ENCODE measurements around the gene XIAP.
"Not testable (repeated sequence)": the region's sequence is repeated elsewhere in the genome, so short reads cannot be mapped to it uniquely, and the experiment has no call there.

XIAP gene

GRCh38 chrX:123876177-123876576 lies 16.3 kb downstream of the XIAP start:
- DNase-seq (ENCODE audit: low read depth) = no peak

GRCh38 chrX:123876844-123877243 lies 17.0 kb downstream of the XIAP start:
- no peak for DNase-seq (ENCODE audit: low read depth)

GRCh38 chrX:123878252-123878721 lies 18.4 kb downstream of the XIAP start:
- DNase-seq (ENCODE audit: low read depth) = no peak

GRCh38 chrX:123881330-123881729 lies 21.5 kb downstream of the XIAP start:
- DNase-seq (ENCODE audit: low read depth) = no peak

- no peak for DNase-seq (ENCODE audit: low read depth)
Observed at GRCh38 chrX:123882391-123882790, 22.5 kb downstream of the XIAP start.

GRCh38 chrX:123884809-123885408 lies 25.1 kb downstream of the XIAP start:
- DNase-seq (ENCODE audit: low read depth) = no peak

- DNase-seq (ENCODE audit: low read depth) = no peak
Observed at GRCh38 chrX:123899701-123900100, 39.8 kb downstream of the XIAP start.

- not testable (repeated sequence) for DNase-seq (ENCODE audit: low read depth)
Observed at GRCh38 chrX:123903261-123903660, 43.4 kb downstream of the XIAP start.

- no peak for DNase-seq (ENCODE audit: low read depth)
Observed at GRCh38 chrX:123905332-123905731, 45.5 kb downstream of the XIAP start.

- no peak for DNase-seq (ENCODE audit: low read depth)
Observed at GRCh38 chrX:123906557-123907316, 46.9 kb downstream of the XIAP start.

GRCh38 chrX:123909523-123909922 lies 49.7 kb downstream of the XIAP start:
- no peak for DNase-seq (ENCODE audit: low read depth)

GRCh38 chrX:123917069-123917468 lies 57.2 kb downstream of the XIAP start:
- DNase-seq (ENCODE audit: low read depth) = no peak

GRCh38 chrX:123918106-123918721 lies 58.4 kb downstream of the XIAP start:
- DNase-seq (ENCODE audit: low read depth) = no peak

GRCh38 chrX:123920105-123920785 lies 60.4 kb downstream of the XIAP start:
- DNase-seq (ENCODE audit: low read depth) = no peak

- DNase-seq (ENCODE audit: low read depth) = no peak
Observed at GRCh38 chrX:123923211-123923610, 63.4 kb downstream of the XIAP start.

- no peak for DNase-seq (ENCODE audit: low read depth)
Observed at GRCh38 chrX:123924186-123924585, 64.3 kb downstream of the XIAP start.

GRCh38 chrX:123927845-123928244 lies 68.0 kb downstream of the XIAP start:
- no peak for DNase-seq (ENCODE audit: low read depth)

GRCh38 chrX:123932055-123932454 lies 72.2 kb downstream of the XIAP start:
- DNase-seq (ENCODE audit: low read depth) = not testable (repeated sequence)

- DNase-seq (ENCODE audit: low read depth) = no peak
Observed at GRCh38 chrX:123943074-123943473, 83.2 kb downstream of the XIAP start.

- no peak for DNase-seq (ENCODE audit: low read depth)
Observed at GRCh38 chrX:123943488-123943887, 83.6 kb downstream of the XIAP start.

GRCh38 chrX:123949846-123950245 lies 90.0 kb downstream of the XIAP start:
- DNase-seq (ENCODE audit: low read depth) = no peak

- DNase-seq (ENCODE audit: low read depth) = no peak
Observed at GRCh38 chrX:123959281-123960063, 99.6 kb downstream of the XIAP start.

Data from activated T-helper 1 cell treated with Interleukin-2 at 50 U/mL for 16 hours (primary cell).